ENCODE results near the gene DGKB. TPM values are rescaled to one million over a fixed set of nuclear protein-coding genes. Genes with fewer than 3 reads are reported as not detected.

Gene DGKB
- total and polyA plus RNA-seq, 2 donors (not counting 1 experiment from before 2014, with no cell fraction given), result 0.31 TPM; not detected in 1

- TF ChIP-seq EZH2 (IDR thresholded peaks at IDR 0.05; ENCODE audit: low read length, missing control alignments) (no peak), CTCF (conservative IDR thresholded peaks at IDR 0.05 in 1 of 2, IDR thresholded peaks at IDR 0.05 in 1 of 2; ENCODE audit: low read depth in 1 of 2, low read length in 2 of 2) (no peak)
- no peak overlapping the region for H2AFZ ChIP-seq (ENCODE audit: low read length)
- DNase-seq (ENCODE audit: low read depth in 2 of 2), result no peak
Observed at GRCh38 chr7:14418633-14419032, 483.9 kb downstream of the DGKB start.

GRCh38 chr7:14414274-14414986, 488.1 kb downstream of the DGKB start:
- Histone ChIP-seq H2AFZ (ENCODE audit: low read length) (no peak overlapping the region), H3K4me3 (replicated peaks in 1 of 4; ENCODE audit: control extremely low read depth in 1 of 4, insufficient read depth in 1 of 4, low read depth in 3 of 4, low read length in 4 of 4) (no peak overlapping the region), H3K27ac (ENCODE audit: insufficient read depth, low read length) (no peak overlapping the region), H3K9ac (ENCODE audit: insufficient read depth, low read length) (no peak overlapping the region), H3K27me3 (ENCODE audit: control insufficient read depth, insufficient read depth, low read length) (no peaks in the 10 kb centered on the region), H3K4me2 (ENCODE audit: extremely low read depth, insufficient read depth, low read length) (no peak overlapping the region), H3K79me2 (ENCODE audit: control insufficient read depth, insufficient read depth, low read length) (no peaks in the 10 kb centered on the region), H4K20me1 (ENCODE audit: control insufficient read depth, extremely low read depth, insufficient read depth, low read length) (no peaks in the 10 kb centered on the region), H3K4me1 (ENCODE audit: control insufficient read depth, extremely low read depth, insufficient read depth, low read length) (no peaks in the 10 kb centered on the region), H3K36me3 (ENCODE audit: control insufficient read depth, insufficient read depth, low read length) (no peaks in the 10 kb centered on the region), H3K9me3 (ENCODE audit: control insufficient read depth, insufficient read depth, low read depth, low read length) (no peaks in the 10 kb centered on the region)
- DNase-seq (ENCODE audit: low read depth in 2 of 2), result no peak
- TF ChIP-seq EZH2 (IDR thresholded peaks at IDR 0.05; ENCODE audit: low read length, missing control alignments) (no peak), CTCF (conservative IDR thresholded peaks at IDR 0.05 in 1 of 2, IDR thresholded peaks at IDR 0.05 in 1 of 2; ENCODE audit: low read depth in 1 of 2, low read length in 2 of 2) (no peak)

More at GRCh38 chr7:14418633-14419032, 483.9 kb downstream of the DGKB start:
- no peaks in the 10 kb centered on the region for H4K20me1 ChIP-seq (ENCODE audit: control insufficient read depth, extremely low read depth, insufficient read depth, low read length)
- no peaks in the 10 kb centered on the region for H3K9me3 ChIP-seq (ENCODE audit: control insufficient read depth, insufficient read depth, low read depth, low read length)
- no peaks in the 10 kb centered on the region for H3K79me2 ChIP-seq (ENCODE audit: control insufficient read depth, insufficient read depth, low read length)
- H3K36me3 ChIP-seq (ENCODE audit: control insufficient read depth, insufficient read depth, low read length), result no peaks in the 10 kb centered on the region
- no peak overlapping the region for H3K4me3 ChIP-seq (replicated peaks in 1 of 4; ENCODE audit: control extremely low read depth in 1 of 4, insufficient read depth in 1 of 4, low read depth in 3 of 4, low read length in 4 of 4)
- no peak overlapping the region for H3K27ac ChIP-seq (ENCODE audit: insufficient read depth, low read length)
- no peak overlapping the region for H3K4me2 ChIP-seq (ENCODE audit: extremely low read depth, insufficient read depth, low read length)
- no peaks in the 10 kb centered on the region for H3K27me3 ChIP-seq (ENCODE audit: control insufficient read depth, insufficient read depth, low read length)
- no peaks in the 10 kb centered on the region for H3K4me1 ChIP-seq (ENCODE audit: control insufficient read depth, extremely low read depth, insufficient read depth, low read length)
- no peak overlapping the region for H3K9ac ChIP-seq (ENCODE audit: insufficient read depth, low read length)

GRCh38 chr7:14407246-14408015, 495.1 kb downstream of the DGKB start:
- Histone ChIP-seq H3K9me3 (ENCODE audit: control insufficient read depth, insufficient read depth, low read depth, low read length) (no peaks in the 10 kb centered on the region), H3K4me1 (ENCODE audit: control insufficient read depth, extremely low read depth, insufficient read depth, low read length) (no peaks in the 10 kb centered on the region), H3K4me2 (ENCODE audit: extremely low read depth, insufficient read depth, low read length) (no peak overlapping the region), H3K79me2 (ENCODE audit: control insufficient read depth, insufficient read depth, low read length) (no peaks in the 10 kb centered on the region), H3K36me3 (ENCODE audit: control insufficient read depth, insufficient read depth, low read length) (no peaks in the 10 kb centered on the region), H3K4me3 (replicated peaks in 1 of 4; ENCODE audit: control extremely low read depth in 1 of 4, insufficient read depth in 1 of 4, low read depth in 3 of 4, low read length in 4 of 4) (no peak overlapping the region), H3K27me3 (ENCODE audit: control insufficient read depth, insufficient read depth, low read length) (no peaks in the 10 kb centered on the region), H4K20me1 (ENCODE audit: control insufficient read depth, extremely low read depth, insufficient read depth, low read length) (no peaks in the 10 kb centered on the region), H2AFZ (ENCODE audit: low read length) (no peak overlapping the region), H3K9ac (ENCODE audit: insufficient read depth, low read length) (no peak overlapping the region), H3K27ac (ENCODE audit: insufficient read depth, low read length) (no peak overlapping the region)
- TF ChIP-seq EZH2 (IDR thresholded peaks at IDR 0.05; ENCODE audit: low read length, missing control alignments) (no peak), CTCF (conservative IDR thresholded peaks at IDR 0.05 in 1 of 2, IDR thresholded peaks at IDR 0.05 in 1 of 2; ENCODE audit: low read depth in 1 of 2, low read length in 2 of 2) (no peak)
- no peak for DNase-seq (ENCODE audit: low read depth in 2 of 2)
